Ishikawa (cell line): ENCODE results near the gene GATAD2B.

Experiments
- EGR1 ChIP-seq: IDR thresholded peaks from 2 replicates; pipeline ENCODE4 v1.6.1; 2012
- EP300 ChIP-seq: IDR thresholded peaks from 2 replicates; pipeline ENCODE4 v1.6.1; 2012; ENCODE audit warnings: borderline replicate concordance
- MAX ChIP-seq: IDR thresholded peaks from 2 replicates; pipeline ENCODE4 v1.6.1; 2012
- RAD21 ChIP-seq: IDR thresholded peaks from 2 replicates; pipeline ENCODE4 v1.6.1; 2012; ENCODE audit warnings: low read depth
- TCF12 ChIP-seq: IDR thresholded peaks from 2 replicates; pipeline ENCODE4 v1.6.1; 2012; ENCODE audit warnings: low read depth
- YY1 ChIP-seq: IDR thresholded peaks from 2 replicates; pipeline ENCODE4 v1.6.1; 2012; ENCODE audit warnings: low read depth
- ZBTB7A ChIP-seq: IDR thresholded peaks from 2 replicates; pipeline ENCODE4 v1.6.1; 2012; ENCODE audit warnings: low read depth
- TF ChIP-seq, protein P1 (sequence below): IDR thresholded peaks from 2 replicates; pipeline ENCODE4 v1.6.1; 2012; ENCODE audit warnings: low read depth, mild to moderate bottlenecking

GRCh38 chr1:153872331-153872730, 50.4 kb downstream of the GATAD2B start:
- TF ChIP-seq EP300: no peak
- no peak for TF ChIP-seq RAD21
- no peak for TF ChIP-seq MAX
- TF ChIP-seq YY1: no peak
- TF ChIP-seq, protein P1, sequence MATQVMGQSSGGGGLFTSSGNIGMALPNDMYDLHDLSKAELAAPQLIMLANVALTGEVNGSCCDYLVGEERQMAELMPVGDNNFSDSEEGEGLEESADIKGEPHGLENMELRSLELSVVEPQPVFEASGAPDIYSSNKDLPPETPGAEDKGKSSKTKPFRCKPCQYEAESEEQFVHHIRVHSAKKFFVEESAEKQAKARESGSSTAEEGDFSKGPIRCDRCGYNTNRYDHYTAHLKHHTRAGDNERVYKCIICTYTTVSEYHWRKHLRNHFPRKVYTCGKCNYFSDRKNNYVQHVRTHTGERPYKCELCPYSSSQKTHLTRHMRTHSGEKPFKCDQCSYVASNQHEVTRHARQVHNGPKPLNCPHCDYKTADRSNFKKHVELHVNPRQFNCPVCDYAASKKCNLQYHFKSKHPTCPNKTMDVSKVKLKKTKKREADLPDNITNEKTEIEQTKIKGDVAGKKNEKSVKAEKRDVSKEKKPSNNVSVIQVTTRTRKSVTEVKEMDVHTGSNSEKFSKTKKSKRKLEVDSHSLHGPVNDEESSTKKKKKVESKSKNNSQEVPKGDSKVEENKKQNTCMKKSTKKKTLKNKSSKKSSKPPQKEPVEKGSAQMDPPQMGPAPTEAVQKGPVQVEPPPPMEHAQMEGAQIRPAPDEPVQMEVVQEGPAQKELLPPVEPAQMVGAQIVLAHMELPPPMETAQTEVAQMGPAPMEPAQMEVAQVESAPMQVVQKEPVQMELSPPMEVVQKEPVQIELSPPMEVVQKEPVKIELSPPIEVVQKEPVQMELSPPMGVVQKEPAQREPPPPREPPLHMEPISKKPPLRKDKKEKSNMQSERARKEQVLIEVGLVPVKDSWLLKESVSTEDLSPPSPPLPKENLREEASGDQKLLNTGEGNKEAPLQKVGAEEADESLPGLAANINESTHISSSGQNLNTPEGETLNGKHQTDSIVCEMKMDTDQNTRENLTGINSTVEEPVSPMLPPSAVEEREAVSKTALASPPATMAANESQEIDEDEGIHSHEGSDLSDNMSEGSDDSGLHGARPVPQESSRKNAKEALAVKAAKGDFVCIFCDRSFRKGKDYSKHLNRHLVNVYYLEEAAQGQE: no peak
- TF ChIP-seq TCF12: no peak
- TF ChIP-seq EGR1: no peak
- TF ChIP-seq ZBTB7A: no peak
